ENCODE data around the gene LDB1.
A peak's percentile ranks its signal among the peaks of the same experiment; 100 is the strongest.

LDB1 gene

GRCh38 chr10:102120142-102120990 is at the start of gene LDB1:
TSS of gene LDB1 (minus strand) at chr10:102120368. CDS start at chr10:102120110, 258 bp downstream.
- peak; percentile 90 for DNase-seq

DNA sequence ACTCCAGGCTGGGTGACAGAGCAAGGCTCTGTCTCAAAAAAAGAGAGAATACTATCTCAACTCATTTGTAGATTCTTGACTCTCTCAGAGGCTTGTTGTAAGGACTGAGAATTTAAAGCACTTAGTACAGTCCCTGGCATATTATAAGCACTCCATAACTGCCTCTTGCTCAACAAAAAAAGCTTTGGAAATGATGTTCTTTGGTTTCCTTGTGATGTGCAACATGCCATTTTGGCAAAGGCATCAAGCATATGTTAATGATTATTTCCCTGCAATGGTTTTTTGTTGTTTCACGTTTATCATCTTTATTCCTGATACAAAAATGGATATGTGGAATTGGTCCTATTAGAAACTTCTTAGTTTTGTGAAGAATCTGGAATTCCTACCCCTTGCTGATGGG is 47.7 kb upstream of the LDB1 start:
- DNase-seq = no peak

DNA sequence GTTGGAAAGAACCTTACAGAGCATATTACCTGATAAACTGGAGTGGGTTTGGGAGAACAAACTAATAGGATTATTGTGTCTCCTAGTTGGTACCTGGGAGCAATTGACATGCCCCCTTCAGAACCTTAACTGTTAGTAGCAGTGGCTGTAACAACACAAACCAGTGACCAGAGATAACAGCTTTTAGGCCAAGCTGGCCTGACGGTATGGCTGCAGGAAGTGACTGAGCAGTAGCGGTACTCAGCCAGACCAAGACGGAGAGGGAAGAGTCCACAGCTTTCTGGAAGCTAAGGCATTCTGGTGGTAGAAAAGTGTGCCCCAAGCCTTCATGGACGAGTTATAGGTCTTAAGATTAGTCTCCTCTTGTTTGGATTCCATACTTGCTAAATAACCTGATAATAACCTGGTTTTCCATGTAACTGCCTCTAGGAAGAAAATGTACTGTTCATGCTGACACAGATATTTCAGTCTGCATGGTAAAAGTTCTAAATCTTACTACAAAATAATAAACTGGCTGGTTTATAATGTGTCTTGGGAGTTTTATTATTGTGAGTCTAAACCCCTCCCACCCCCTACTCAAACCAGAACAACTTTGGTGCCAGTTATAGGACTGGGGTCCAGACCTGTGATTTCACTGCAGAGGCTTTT is 43.3 kb upstream of the LDB1 start:
- no peak for DNase-seq

DNA sequence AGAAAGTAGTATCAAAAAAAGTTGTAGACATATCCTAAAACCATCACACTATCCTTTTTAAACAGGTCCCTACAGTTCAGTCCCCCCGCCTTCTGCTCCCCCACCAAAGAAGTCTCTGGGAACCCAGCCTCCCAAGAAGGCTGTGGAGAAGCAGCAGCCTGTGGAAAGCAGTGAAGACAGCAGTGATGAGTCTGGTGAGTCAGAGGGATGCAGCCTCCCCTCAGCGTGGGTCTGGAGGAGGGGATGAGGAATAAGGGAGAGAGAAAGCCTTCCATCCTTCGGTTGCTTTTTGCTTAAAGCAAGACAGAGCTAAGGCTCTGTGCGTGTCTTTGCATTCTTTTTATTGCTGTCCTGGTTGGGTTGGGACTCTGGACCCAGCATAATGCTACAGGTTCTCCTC is 39.7 kb upstream of the LDB1 start:
- no peak for DNase-seq

GRCh38 chr10:102159051-102159597 is 39.0 kb upstream of the LDB1 start:
- no peak for DNase-seq

GRCh38 chr10:102157224-102157623 is 37.1 kb upstream of the LDB1 start:
- no peak for DNase-seq

- no peak for DNase-seq
Observed at GRCh38 chr10:102154466-102155116, 34.4 kb upstream of the LDB1 start.

DNA sequence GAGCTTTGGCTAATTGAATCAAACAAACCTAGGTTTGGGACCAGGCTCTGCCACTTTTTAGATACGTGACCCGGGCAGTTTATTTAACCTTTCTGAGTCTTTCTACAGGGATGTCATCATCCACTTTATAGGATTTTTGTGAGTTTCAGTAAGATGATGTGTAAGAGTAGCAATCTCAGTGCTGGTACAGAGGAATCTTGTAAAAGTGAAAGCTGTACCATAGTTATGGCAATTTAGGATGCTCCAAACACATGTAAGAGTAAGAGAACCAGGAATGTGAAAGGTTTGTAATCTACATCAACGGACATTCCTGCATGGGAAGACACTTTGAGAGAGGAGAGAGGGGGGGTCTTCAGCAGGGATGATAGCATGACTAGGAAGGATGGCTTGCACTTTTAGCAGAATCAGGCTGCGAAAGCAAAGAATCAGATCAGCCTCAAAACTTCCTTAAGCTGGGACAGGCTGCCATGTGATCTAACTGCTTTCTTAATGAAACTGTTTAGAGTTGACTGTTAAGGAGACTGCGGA is 33.0 kb upstream of the LDB1 start:
- no peak for DNase-seq

- DNase-seq = no peak
Observed at GRCh38 chr10:102152545-102152890, 32.4 kb upstream of the LDB1 start.

GRCh38 chr10:102151774-102152544 is 31.8 kb upstream of the LDB1 start, which contains the start of gene NOLC1:
TSS of gene NOLC1 (plus strand) at chr10:102152389. CDS start at chr10:102152411, 22 bp downstream.
- DNase-seq = peak; percentile 99

DNA sequence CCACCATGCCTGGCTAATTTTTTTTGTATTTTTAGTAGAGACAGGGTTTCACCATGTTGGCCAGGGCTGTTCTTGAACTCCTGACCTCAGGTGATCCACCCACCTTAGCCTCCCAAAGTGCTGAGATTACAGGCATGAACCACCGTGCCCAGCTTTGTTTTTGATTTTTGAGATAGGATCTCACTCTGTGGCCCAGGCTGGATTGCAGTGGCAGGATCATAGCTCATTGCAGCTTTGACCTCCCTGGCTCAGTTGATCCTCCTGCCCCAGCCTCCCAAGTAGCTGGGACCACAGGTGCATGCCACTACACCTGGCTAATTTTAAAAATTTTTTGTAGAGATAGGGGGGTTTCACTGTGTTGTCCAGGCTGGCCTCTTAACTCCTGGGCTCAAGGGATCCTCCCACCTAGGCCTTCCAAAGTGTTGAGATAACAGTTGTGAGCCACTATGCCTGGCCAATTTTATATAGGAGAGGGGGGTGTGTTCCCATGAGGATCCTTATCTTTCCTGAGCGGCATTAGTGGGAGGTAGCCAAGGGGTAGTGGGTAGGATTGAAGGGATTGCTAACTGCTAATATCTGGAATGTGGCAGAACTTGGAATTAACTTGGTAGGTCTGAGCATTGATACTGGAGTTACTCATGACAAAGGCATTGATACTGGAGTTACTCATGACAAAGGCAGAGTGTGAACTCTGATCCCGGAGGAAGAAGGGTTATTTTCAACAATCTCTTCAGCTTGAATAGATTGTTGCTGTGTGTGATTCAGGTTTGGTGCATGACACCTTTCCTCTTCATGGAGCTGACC is 31.0 kb upstream of the LDB1 start:
- DNase-seq = no peak

DNA sequence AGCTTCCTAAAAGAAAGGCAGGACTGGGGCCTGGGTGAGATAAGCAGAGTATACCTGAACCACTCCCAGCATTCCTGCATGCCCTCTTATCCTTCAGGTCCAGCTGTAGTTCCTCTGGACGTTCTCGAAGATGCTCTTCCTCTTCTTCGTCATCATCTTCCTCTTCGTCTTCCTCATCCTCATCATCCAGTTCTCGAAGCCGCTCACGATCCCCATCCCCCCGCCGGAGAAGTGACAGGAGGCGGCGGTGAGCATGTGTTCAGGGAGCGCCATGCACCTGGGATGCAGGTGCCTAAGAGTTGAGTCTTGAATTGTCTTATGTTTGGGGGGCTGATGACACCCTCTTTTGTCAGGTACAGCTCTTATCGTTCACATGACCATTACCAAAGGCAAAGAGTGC is 28.1 kb upstream of the LDB1 start:
- no peak for DNase-seq

GRCh38 chr10:102147561-102147960 is 27.4 kb upstream of the LDB1 start:
- no peak for DNase-seq

DNA sequence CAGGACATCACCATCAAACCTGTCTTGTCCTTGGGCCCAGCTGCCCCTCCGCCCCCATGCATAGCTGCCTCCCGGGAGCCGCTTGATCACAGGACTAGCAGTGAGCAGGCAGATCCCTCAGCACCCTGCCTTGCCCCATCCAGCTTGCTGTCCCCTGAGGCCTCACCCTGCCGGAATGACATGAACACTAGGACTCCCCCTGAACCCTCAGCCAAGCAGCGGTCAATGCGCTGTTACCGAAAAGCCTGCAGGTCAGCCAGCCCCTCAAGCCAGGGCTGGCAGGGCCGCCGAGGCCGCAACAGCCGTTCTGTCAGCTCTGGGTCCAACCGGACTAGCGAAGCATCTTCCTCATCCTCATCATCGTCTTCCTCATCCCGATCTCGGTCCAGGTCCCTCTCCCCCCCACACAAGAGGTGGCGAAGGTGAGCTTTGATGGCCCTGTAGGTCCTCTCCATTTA is 26.8 kb upstream of the LDB1 start:
- no peak for DNase-seq

DNA sequence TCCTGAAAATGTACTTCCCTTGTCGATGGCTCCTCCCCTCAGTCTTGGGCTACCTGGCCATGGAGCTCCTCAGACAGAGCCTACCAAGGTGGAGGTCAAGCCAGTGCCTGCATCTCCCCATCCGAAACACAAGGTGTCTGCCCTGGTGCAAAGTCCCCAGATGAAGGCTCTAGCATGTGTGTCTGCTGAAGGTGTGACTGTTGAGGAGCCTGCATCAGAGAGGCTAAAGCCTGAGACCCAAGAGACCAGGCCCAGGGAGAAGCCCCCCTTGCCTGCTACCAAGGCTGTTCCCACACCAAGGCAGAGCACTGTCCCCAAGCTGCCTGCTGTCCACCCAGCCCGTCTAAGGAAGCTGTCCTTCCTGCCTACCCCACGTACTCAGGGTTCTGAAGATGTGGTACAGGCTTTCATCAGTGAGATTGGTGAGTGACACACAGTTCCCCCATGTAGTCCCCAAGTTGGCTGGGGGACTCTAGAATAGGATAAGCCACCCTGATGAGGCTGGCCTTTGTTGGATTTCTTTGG is 21.5 kb upstream of the LDB1 start:
- no peak for DNase-seq

GRCh38 chr10:102140913-102141540 is 20.9 kb upstream of the LDB1 start:
- DNase-seq = no peak

- no peak for DNase-seq
Observed at GRCh38 chr10:102140218-102140617, 20.1 kb upstream of the LDB1 start.

DNA sequence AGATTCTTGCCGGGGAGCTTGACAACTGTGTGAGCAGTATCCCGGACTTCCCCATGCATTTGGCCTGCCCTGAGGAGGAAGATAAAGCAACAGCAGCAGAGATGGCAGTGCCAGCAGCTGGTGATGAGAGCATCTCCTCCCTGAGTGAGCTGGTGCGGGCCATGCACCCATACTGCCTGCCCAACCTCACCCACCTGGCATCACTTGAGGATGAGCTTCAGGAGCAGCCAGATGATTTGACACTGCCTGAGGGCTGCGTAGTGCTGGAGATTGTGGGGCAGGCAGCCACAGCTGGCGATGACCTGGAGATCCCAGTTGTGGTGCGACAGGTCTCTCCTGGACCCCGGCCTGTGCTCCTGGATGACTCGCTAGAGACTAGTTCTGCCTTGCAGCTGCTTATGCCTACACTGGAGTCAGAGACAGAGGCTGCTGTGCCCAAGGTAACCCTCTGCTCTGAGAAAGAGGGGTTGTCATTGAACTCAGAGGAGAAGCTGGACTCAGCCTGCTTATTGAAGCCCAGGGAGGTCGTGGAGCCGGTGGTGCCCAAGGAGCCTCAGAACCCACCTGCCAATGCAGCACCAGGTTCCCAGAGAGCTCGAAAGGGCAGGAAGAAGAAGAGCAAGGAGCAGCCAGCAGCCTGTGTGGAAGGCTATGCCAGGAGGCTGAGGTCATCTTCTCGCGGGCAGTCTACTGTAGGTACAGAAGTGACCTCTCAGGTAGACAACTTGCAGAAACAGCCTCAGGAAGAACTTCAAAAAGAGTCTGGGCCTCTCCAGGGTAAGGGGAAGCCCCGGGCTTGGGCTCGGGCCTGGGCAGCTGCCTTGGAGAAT is 19.3 kb upstream of the LDB1 start:
- DNase-seq = no peak

DNA sequence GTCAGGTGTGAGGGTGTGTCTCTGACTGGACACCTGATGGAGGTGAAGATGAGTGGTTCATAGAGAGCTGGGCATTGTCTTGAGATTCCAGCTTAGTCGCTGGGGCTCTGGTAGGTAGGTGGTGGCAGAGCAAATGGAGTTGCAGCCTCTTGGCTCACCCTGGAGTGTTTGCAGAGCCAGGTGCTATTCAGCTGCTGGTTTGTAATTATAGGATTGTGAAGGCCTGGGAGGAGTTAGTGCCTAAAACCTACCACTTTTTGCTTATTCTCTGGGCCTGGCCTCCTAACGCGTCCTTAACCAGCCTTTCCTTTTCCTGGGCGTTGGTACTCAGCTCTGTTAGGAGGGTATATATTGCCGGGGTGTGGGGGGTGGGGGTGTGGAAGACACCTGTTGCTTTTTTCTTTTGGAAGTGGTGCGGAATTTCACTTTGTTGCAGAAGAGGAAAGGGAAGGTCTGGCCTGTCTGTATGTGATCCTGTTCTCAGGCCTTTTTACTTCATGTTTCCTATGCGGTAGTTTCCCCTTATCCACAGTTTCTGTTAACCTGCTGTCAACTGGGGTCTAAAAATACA is 15.9 kb upstream of the LDB1 start:
- no peak for DNase-seq
